ENCODE measurements around the gene ATP2B1.

ATP2B1 gene

GRCh38 chr12:89692439-89692838, 16.2 kb downstream of the ATP2B1 start:
- DNase-seq (ENCODE audit: low read depth in 2 of 2): no peak

DNA sequence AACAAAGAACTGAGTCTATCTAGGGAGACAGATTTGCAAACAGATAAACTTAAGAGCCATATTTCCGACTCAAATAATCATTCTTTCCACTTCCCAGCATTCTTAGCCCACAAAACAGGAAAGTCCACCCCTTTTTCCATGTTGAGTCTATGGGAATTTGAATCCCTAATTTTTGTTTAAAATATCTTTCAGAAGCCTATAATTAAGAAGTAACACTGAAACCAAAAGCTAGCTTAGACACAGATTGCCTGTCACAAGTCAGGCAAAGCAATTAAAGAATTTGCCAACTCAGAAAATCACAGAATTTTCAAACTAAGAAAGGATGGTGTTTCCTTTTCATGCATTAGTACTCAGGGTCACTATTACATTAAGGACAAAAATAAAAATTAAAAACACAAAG, 17.0 kb downstream of the ATP2B1 start:
- no peak for DNase-seq (ENCODE audit: low read depth in 2 of 2)

GRCh38 chr12:89690925-89691324, 17.7 kb downstream of the ATP2B1 start:
- no peak for DNase-seq (ENCODE audit: low read depth in 2 of 2)

DNA sequence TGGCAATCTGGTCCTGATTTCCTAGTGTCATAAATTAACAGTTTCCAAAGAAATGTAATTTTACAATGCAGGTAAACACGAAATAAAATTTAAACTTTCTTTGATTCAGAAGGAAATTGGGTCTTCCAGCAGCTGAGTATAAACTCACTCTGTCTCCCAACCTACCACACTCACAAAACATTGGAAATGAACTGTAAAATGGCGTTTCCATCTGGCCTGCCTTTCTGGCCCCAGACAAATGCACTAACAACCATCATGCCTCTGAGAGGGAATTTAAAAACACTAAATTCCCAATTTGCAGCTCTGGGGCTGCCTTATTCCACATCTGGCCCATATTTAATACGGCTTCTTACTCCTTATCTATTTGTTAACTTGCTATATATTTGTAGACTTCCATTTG, 19.3 kb downstream of the ATP2B1 start:
- DNase-seq (ENCODE audit: low read depth in 2 of 2): no peak

GRCh38 chr12:89686311-89686710, 22.3 kb downstream of the ATP2B1 start:
- no peak for DNase-seq (ENCODE audit: low read depth in 2 of 2)

GRCh38 chr12:89685363-89685972, 23.2 kb downstream of the ATP2B1 start:
- no peak for DNase-seq (ENCODE audit: low read depth in 2 of 2)

GRCh38 chr12:89684136-89684535, 24.5 kb downstream of the ATP2B1 start:
- DNase-seq (ENCODE audit: low read depth in 2 of 2): no peak

DNA sequence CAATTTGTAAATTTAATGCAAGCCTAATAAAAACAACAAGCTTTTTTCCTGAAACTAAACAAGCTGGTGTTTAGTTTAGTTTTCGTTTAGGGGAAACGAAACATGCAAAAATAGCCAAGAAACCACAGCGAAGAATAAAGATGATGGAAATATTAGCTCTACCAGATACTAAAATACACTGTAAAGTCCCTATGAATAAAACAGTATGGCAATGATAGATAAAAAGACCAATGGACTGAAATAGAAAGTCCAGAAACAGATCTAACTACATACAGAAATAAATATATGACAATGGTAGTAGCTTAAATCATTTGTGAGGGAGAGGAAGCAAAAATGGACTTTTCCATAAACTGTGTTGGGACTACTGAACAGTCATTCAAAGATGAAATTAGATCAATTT, 26.4 kb downstream of the ATP2B1 start:
- no peak for DNase-seq (ENCODE audit: low read depth in 2 of 2)

DNA sequence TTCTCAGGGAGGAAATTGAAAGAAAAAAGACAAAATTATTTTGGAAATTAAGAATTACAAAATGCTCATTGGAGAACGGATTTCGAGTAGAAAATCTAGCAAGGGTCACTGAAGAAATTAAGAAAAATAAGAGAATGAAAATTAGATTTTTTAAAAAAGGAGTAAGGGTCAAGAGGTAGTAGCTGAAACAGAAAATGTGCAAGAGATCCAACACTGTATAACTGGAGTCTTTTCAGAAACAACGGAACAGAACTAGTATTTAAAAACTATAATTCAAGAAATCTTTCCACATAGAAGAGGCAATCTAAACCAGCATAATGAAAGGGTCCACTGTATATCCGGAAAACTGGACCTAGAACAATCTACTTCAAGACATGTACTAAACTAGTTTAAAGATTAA, 28.2 kb downstream of the ATP2B1 start:
- no peak for DNase-seq (ENCODE audit: low read depth in 2 of 2)

GRCh38 chr12:89679631-89680030, 29.0 kb downstream of the ATP2B1 start:
- no peak for DNase-seq (ENCODE audit: low read depth in 2 of 2)

DNA sequence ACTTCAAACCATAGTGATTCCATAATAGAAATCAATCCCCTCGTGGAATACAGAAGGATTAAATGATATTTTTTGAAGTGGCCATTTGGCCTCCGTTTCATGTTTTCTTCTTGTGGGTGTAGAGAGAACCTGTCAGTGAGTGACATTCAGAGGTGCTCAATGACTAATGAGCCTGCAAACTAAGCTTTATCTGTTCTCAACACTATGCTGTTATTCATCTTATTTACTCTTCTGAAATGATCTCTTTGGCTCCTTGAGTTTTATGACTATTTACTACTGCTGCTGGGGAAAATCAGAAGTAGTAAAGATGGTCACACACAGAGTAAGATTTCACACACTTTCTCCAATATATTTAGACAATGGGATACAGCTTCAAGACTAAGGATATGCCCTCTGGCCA, 30.4 kb downstream of the ATP2B1 start:
- no peak for DNase-seq (ENCODE audit: low read depth in 2 of 2)

DNA sequence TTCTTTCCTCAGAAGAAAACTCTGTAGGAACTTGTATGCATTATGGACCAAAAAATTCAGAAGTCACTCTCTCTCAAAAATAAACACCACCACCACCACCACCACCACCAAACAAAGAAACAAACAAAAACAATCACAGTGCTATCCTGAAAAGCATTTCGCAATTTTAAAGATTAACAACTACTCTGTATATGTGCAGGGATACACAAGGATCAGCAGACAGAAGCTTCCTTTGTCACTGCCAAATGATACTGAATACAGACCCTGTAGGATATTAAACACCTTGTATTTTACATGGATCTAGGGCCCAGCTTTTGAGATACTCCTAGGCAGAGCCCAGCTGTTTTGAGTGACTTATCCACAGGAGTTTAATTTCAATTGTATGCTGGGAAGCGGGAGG, 31.7 kb downstream of the ATP2B1 start:
- no peak for DNase-seq (ENCODE audit: low read depth in 2 of 2)

- DNase-seq (ENCODE audit: low read depth in 2 of 2): no peak
Measured at GRCh38 chr12:89674326-89674942, 34.2 kb downstream of the ATP2B1 start.

DNA sequence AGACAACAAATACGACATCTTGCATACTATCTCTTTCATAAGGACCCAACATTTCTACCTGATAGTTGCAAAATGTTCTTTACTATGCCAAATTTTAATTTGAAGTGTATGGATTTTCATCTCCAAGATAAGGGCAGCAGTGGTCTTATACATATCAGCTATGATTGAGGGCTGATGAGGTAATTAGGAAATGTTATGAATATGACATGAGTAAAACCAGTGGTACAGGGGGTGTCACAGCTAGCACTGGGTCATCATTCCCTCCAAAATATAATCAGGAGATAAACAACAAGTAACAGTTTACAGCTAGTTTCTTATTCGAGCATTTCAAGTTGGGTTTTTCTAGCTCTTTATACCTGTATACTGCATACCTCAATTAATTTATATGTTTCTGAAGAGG, 35.0 kb downstream of the ATP2B1 start:
- DNase-seq (ENCODE audit: low read depth in 2 of 2): no peak

DNA sequence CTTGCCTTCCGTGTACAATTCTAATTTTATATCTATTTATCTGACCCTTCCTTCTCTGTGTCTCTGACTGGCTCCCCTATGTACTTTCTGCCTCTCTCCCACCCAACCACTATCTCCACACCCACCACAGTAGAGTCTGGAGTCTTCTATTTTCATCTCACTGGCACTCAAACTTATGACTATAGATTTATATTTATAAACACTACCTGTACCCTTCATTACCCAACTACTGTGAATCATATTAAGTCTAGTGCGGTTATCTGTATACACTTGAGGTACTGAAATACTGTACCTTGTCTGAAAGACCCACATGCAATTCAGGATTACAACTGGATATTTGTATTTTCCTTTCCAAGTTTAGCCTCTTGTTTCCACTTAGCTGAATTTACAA, 36.1 kb downstream of the ATP2B1 start:
- DNase-seq (ENCODE audit: low read depth in 2 of 2): no peak

- no peak for DNase-seq (ENCODE audit: low read depth in 2 of 2)
Measured at GRCh38 chr12:89671469-89671868, 37.2 kb downstream of the ATP2B1 start.

GRCh38 chr12:89669197-89669596, 39.4 kb downstream of the ATP2B1 start:
- DNase-seq (ENCODE audit: low read depth in 2 of 2): no peak

DNA sequence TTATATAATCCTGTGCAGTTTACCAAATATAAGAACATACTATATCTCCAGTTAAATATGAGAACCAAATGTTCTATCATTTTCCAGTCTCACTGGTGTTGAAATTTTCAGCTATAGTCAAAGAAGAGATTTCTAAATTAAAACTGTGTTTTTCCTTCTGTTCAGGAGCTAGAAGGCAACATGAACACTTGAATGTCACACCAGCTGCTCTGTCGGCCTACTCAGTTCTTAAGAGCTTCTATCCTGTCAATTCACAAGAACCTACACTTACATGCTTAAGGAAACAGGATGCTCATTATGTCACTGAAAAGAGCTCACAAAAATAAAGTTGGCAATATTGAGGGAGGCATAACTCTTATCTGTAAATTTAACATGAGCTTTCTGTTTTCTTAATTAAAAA, 43.1 kb downstream of the ATP2B1 start:
- DNase-seq (ENCODE audit: low read depth in 2 of 2): no peak

DNA sequence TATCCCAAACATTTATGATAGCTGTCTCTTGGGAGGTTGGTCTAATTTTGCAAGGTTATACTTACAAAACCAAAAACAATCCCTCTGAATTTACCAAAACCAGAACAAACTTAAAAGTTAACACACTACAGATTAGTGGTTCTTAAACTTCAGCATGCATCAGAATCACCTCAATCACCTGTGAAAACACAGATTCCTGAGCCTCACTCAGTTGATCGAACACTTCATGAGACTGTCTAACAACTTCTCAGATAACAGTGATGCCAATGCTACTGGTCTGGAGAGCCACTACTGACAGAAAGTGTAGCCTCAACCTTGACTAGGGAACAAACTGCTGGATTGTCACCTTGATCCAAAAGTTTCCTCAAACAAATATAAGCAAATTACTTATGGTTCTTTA, 44.2 kb downstream of the ATP2B1 start:
- no peak for DNase-seq (ENCODE audit: low read depth in 2 of 2)

DNA sequence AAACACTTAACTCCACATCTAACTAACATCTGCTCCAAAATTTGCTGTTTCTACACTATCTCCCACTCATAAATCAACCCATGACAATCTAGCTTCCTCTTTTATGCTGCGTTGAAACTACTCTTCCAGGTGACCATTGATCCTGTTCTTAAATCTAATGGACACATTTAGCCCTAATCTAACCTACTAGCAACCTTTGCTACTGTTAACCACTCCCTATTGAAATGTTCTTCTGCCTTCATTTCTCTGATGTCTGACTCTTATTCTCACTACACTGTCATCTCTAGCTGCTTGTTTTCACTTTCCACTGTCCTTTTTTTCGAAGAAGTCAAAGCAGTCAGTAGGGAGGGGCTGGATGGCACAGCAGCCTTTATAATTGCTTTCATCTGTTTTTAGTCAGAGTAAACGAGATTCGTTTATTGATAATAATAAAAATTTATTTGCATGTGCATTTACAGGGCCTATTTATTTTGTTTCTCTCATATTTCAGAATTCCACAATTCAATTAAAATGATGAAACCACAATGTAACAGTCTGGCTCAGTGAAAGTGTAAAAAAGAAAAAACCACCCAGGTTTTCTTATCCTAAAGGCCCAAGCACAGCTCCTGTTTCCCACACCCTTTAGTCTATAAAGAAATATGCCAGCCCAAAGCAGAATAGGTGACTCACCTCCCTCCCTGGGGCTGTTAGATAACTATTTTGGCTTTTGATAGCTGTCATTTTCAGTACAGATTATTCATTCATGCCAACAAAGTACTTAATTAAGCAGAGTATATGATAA, 44.9 kb downstream of the ATP2B1 start:
- DNase-seq (ENCODE audit: low read depth in 2 of 2): no peak

- no peak for DNase-seq (ENCODE audit: low read depth in 2 of 2)
Measured at GRCh38 chr12:89662623-89663022, 46.0 kb downstream of the ATP2B1 start.

GRCh38 chr12:89661706-89662330, 46.8 kb downstream of the ATP2B1 start:
- no peak for DNase-seq (ENCODE audit: low read depth in 2 of 2)

DNA sequence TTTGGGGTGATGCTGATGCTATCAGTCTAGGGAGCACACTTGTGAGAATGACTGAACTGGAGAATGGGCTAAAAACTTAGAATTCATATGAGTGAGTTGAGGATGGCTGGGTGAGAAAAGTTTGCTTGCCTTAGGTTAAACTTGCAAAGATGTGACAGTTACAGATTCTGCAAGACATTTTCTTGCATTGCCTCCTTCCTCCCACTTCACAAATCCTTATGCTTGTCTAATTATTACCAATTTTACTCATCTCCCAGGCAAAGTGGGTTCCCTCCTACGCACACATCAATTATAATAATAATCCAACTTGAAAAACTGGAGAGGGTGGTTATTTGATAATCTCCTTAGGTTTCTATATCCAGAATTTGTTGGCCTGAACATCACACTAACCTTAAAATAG, 50.9 kb downstream of the ATP2B1 start:
- DNase-seq (ENCODE audit: low read depth in 2 of 2): no peak
